GM21526 (cell line): ENCODE results near the gene PPIA.
"Not testable (repeated sequence)": the region's sequence is repeated elsewhere in the genome, so short reads cannot be mapped to it uniquely, and the experiment has no call there.

Experiments used
- ATAC-seq: cut with Tn5 transposase; IDR thresholded peaks from one replicate; pipeline ENCODE4 v1.9.1; 2021; ENCODE audit warnings: moderate library complexity; ENCODE audit not compliant: unreplicated experiment, low FRiP score

PPIA gene

DNA sequence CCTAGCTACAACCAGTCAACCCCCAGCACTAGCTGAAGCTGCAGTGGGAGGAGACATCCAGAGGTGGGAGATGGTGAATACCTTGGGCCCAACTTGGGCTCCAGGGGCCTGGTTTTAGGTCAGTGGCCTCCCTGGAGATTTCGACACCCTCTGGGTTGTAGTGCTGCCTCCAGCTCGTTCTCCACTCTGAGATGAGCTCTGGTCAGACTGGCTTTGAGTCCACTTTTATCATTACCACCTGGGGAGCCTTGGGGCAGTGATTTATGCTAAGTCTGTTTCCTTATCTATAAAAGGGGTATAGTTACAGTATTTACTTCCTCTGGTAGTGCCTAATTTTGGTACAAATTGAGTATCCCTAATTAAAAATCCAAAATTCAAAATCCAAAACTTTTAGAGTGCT lies 22.8 kb downstream of the PPIA start:
- ATAC-seq, result no peak

- no peak for ATAC-seq
These were observed 26.8 kb downstream of the PPIA start for GRCh38 chr7:44823255-44823781.

- no peak for ATAC-seq
These were observed 28.5 kb downstream of the PPIA start for GRCh38 chr7:44824894-44825526.

DNA sequence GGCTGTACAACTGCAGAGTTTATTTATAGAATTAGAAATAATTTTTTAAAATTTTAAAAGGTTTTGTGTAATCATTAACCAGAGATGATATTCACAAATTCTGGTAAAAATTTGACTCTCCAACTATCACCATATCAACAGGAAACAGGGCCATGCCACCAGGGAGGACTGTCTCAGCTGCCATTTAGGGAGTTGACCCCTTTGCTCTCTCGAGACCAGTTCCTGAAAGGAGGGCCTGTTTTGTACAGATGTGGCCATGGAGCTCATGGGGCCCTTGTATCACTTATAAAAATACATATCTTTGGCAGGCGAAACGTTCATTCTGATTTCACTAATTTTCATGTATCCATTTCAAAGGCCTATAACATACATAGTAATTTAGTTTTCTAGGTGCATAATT lies 31.1 kb downstream of the PPIA start:
- ATAC-seq, result no peak

DNA sequence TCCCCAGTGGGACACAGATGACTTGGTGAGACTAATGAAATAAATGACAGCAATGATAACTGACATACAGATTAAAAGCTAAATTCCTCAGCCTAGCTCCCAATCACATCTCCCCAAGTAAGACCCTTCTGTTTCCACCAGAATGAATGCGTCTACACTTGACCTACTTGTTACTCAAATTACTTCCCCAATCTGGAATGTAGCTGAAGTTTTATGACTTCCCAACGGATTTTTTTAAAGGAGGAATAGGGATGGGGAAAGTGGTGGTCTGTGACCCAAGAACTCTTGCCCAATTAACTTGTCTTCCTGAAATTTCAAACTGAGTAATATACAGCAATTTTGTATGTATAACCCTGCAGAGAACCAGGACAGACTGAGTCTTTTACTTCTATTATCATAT lies 42.3 kb downstream of the PPIA start:
- no peak for ATAC-seq

GRCh38 chr7:44842675-44843074 lies 46.2 kb downstream of the PPIA start:
- ATAC-seq, result not testable (repeated sequence)

DNA sequence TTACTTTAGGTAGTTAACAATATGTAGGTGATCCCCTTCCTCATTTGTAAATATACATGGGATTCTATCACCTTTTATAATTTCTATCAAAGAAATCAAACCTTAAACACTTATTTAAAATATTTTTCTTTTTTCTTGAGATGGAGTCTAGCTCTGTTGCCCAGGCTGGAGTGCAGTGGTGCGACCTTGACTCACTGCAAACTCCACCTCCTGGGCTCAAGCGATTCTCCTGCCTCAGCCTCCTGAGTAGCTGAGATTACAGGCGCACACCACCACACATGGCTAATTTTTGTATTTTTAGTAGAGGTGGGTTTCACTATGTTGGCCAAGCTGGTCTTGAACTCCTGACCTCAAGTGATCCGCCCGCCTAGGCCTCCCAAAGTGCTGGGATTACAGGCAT lies 47.0 kb downstream of the PPIA start:
- not testable (repeated sequence) for ATAC-seq

DNA sequence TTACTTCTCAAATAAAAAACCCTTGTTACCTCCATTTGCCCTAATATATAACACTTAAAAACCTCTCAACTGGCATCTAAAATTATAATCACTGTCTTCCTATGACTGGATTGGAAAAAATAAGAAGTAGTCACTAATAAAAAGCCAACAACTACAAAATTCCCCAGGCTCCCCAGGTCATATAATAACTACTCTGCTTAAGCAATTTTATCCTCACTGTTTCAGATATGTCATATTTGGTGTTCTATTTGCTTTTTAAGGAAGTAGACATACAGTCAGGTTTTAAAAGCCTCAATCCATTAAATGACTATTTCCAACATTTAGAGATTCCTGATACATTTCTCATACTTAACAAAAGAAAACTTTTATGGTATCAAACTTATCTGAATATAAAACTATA lies 49.0 kb downstream of the PPIA start:
- no peak for ATAC-seq

DNA sequence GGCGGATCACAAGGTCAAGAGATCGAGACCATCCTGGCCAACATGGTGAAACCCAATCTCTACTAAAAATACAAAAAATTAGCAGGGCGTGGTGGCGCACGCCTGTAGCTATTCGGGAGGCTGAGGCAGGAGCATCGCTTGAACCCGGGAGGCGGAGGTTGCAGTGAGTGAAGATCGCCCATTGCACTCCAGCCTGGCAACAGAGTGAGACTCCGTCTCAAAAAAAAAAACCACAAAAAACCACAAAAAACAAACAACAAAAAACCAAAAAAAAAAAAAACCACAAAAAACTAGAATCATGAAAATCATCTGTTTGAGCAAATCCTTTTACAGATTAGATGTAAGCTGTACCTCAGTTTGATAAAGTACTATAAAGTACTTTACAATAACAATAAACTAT lies 49.9 kb downstream of the PPIA start:
- not testable (repeated sequence) for ATAC-seq

- ATAC-seq, result no peak
These were observed 50.5 kb downstream of the PPIA start for GRCh38 chr7:44846816-44847508.

DNA sequence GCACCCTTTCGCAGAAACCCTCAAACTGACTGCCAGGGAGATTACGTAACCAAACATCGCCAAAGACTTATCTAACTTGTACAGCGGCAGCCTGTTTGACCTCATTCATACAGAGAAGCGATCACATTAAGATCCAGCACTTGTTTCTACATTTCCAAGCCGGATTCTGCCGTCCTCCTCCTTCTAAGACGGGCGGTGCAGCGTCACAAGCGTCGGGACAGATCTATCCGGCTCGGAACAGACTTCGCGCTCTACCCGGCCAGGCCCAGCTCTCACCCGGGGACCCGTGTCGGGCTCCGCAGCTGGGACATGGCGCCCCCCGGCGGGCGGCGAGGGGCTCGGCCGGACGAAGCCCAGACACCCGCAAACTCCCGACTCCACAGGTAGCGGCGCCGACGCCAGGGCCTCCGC lies 51.0 kb downstream of the PPIA start:
- ATAC-seq, result peak; percentile 51

- ATAC-seq, result peak; percentile 76
These were observed 51.6 kb downstream of the PPIA start, which contains the start of gene H2AZ2 for GRCh38 chr7:44847920-44848634. TSS of gene H2AZ2 (minus strand) at chr7:44848087. CDS start at chr7:44847971, 116 bp downstream.

DNA sequence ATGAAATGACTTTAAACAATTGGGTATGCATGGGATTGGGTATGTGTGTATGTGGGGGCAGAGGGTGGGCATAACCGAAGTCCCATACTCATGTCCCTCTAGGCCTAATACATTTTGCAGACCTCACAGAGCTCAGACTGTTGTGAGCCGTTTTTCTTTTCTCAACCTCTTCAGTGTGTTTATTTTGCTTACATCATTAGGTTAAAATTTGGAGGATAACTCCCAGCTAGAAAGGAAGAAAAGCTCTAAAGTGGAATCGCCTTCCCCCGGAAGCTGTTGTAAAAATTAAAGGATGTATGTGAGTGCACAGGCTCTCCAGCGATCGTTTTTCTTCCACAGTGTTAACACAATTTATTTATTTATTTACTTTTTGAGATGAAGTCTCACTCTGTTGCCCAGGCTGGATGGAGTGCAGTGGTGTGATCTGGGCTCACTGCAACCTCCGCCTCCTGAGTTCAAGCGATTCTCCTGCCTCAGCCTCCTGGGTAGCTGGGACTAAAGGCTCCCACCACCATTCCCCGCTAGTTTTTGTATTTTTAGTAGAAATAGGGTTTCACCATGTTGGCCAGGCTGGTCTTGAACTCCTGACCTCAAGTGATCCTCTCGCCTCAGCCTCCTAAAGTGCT lies 52.9 kb downstream of the PPIA start:
- ATAC-seq, result no peak

- no peak for ATAC-seq
These were observed 53.5 kb downstream of the PPIA start for GRCh38 chr7:44849885-44850544.

- no peak for ATAC-seq
These were observed 56.1 kb downstream of the PPIA start for GRCh38 chr7:44852590-44852989.
